AG08396 (cell line): Measurements from ENCODE around the gene RAD23B.

ENCODE experiments used
- DNase-seq: peaks from one replicate; pipeline ENCODE4 v3.0.0; 2012; ENCODE audit warnings: low spot score, mixed read lengths

Gene RAD23B

DNA sequence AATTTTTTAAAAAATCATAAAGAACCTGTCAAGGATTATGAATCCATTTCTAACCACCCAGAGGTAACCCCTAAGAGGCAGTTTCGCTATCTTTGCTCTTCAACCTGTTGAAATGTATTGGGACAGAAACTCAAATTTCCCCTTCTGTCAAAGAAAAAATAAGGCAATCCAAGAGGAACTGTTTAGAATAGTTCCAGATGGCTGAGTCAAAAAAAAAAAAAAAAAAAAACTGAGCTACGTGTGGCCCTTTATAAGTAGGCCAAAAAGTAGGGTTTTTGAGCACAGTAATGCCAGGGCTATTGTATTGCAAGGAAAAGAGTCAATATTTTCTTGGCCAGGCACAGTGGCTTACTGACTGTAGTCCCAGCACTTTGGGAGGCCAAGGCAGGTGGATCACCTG lies 94.9 kb downstream of the RAD23B start:
- no peak for DNase-seq
